ENCODE results near the gene SARDH. TPM values are rescaled to one million over a fixed set of nuclear protein-coding genes. Genes with fewer than 3 reads are reported as not detected.

SARDH gene
- total and polyA plus RNA-seq, 9 of the 15 experiments (the other 6 are each of a cell fraction or from before 2014, with no cell fraction given) = 0.14 TPM; not detected in 8

DNA sequence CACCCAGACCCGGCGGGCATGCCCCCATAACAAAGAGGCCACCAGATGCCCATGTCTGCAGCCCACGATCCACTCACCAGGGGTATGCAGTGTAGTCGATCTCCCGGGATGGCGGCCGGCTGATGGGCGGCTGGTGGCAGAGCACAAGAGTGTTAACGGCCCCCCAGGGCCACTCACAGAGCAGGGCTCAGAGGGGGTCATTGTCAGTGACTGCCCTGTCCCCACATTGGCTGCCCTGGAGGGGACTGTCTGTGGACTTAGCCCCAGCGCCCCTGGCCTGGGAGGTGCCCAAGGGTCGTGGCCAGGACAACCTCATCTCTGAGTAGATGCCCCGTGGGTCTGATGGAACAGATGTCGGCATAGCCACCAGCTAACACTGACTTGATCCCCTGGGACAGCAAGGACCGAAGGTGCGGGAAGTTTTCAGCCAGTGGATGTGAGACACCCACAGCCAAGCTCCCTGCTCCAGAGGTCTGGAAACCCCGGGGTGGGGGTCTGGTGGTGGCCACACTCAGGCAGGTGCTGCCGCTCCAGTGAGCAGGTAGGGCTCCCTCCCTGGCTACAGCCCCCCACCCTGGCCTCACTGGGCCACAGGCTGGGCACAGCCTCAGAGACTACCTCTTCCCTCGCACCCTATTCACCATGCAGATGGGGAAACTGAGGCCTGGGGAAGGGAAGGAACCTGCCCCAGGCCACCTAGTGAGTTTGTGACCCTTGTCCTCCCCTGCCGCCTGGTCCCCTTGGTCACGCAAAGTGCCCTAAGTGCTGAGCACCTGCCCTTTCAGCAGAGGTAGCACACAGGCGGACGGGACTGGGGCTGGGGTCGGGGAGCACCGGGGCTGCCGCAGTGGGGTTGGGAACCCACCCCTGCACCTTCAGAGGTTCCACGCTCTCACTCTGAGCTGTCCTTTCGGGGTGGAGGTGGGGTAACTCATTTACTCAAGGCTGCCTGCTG is 38.1 kb upstream of the SARDH start (continued):
- no peak for TF ChIP-seq TCF7L2 (IDR thresholded peaks at IDR 0.05; ENCODE audit: low read depth, low read length)
- no peak for TF ChIP-seq ZNF197 (CRISPR knock-in tag; IDR thresholded peaks at IDR 0.05; ENCODE audit: low read depth)
- no peak for TF ChIP-seq ZNF764 (CRISPR knock-in tag; IDR thresholded peaks at IDR 0.05; ENCODE audit: low read depth)

DNA sequence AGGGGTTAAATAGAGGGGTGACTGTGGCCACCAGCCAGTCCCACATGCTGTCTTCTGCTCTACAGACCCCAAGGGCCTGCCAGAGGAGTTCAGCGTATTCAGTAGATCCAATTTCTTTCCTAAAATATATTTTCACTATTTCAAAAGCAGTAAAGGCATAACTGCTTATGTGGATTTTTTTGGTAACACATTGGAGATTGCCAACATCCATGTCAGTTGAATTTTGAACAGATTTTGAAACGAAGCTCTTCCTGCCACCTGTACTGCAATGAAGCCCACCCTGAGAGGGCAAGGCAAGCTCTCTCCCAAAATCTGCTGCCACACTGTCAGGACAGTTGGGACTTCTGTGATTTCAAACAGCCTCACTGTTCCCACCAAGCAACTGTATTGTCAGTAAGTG is 37.1 kb upstream of the SARDH start:
- no peak overlapping the region for H3K4me3 ChIP-seq
- ChIA-PET POLR2A (no interaction called here), CTCF (ENCODE audit: low intra/inter-chr PET ratio) (no interaction called here)
- no peaks in the 10 kb centered on the region for H3K9me1 ChIP-seq (ENCODE audit: control insufficient read depth, insufficient read depth, low read length)
- H3K27me3 ChIP-seq (ENCODE audit: control insufficient read depth in 2 of 2, insufficient read depth in 2 of 2, low read length in 2 of 2) = peaks cover 3 to 43% of the 10 kb centered on the region in 2 experiments; a peak in 4 of 5 replicates
- H2AFZ ChIP-seq (ENCODE audit: low read depth, low read length) = no peak overlapping the region
- intact Hi-C loops (cut with micrococcal nuclease) = no loop called here
- no peaks in the 10 kb centered on the region for H3K79me2 ChIP-seq (ENCODE audit: control insufficient read depth, insufficient read depth, low read length)
- TF ChIP-seq HSF4 (CRISPR knock-in tag; IDR thresholded peaks at IDR 0.05; ENCODE audit: borderline replicate concordance) (no peak), ZNF668 (CRISPR knock-in tag; IDR thresholded peaks at IDR 0.05) (no peak), SNIP1 (IDR thresholded peaks at IDR 0.05; ENCODE audit: low read depth) (no peak), ZNF184 (CRISPR knock-in tag; IDR thresholded peaks at IDR 0.05) (no peak), KDM4B (IDR thresholded peaks at IDR 0.05; ENCODE audit: borderline replicate concordance in 2 of 2, low read depth in 1 of 2) (no peak), HDAC6 (IDR thresholded peaks at IDR 0.05; ENCODE audit: low read depth, low read length) (no peak)
- TF ChIP-seq, protein P1, sequence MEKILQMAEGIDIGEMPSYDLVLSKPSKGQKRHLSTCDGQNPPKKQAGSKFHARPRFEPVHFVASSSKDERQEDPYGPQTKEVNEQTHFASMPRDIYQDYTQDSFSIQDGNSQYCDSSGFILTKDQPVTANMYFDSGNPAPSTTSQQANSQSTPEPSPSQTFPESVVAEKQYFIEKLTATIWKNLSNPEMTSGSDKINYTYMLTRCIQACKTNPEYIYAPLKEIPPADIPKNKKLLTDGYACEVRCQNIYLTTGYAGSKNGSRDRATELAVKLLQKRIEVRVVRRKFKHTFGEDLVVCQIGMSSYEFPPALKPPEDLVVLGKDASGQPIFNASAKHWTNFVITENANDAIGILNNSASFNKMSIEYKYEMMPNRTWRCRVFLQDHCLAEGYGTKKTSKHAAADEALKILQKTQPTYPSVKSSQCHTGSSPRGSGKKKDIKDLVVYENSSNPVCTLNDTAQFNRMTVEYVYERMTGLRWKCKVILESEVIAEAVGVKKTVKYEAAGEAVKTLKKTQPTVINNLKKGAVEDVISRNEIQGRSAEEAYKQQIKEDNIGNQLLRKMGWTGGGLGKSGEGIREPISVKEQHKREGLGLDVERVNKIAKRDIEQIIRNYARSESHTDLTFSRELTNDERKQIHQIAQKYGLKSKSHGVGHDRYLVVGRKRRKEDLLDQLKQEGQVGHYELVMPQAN (IDR thresholded peaks at IDR 0.05; ENCODE audit: borderline replicate concordance) = no peak
- TF ChIP-seq, protein P2, sequence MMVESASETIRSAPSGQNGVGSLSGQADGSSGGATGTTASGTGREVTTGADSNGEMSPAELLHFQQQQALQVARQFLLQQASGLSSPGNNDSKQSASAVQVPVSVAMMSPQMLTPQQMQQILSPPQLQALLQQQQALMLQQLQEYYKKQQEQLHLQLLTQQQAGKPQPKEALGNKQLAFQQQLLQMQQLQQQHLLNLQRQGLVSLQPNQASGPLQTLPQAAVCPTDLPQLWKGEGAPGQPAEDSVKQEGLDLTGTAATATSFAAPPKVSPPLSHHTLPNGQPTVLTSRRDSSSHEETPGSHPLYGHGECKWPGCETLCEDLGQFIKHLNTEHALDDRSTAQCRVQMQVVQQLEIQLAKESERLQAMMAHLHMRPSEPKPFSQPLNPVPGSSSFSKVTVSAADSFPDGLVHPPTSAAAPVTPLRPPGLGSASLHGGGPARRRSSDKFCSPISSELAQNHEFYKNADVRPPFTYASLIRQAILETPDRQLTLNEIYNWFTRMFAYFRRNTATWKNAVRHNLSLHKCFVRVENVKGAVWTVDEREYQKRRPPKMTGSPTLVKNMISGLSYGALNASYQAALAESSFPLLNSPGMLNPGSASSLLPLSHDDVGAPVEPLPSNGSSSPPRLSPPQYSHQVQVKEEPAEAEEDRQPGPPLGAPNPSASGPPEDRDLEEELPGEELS (CRISPR knock-in tag; IDR thresholded peaks at IDR 0.05; ENCODE audit: borderline replicate concordance) = no peak
- WGBS (ENCODE audit: insufficient coverage, low coverage, missing lambda C conversion rate) = 4% methylated on average over 2 of the region's 2 CpGs
- H4K20me1 ChIP-seq (replicated peaks; ENCODE audit: control insufficient read depth, insufficient read depth, low read length) = no peaks in the 10 kb centered on the region
- H3K27ac ChIP-seq (ENCODE audit: extremely low read depth, low read depth, low read length) = no peak overlapping the region
- H3K36me3 ChIP-seq (ENCODE audit: control insufficient read depth, insufficient read depth, low read length) = no peaks in the 10 kb centered on the region
- no peaks in the 10 kb centered on the region for H3K4me1 ChIP-seq (replicated peaks in 1 of 2; ENCODE audit: control insufficient read depth in 2 of 2, insufficient read depth in 2 of 2, low read length in 2 of 2)
- ATAC-seq (no peak), FAIRE-seq (no peak), DNase-seq (ENCODE audit: extremely low read depth in 1 of 4, low spot score in 3 of 4) (no peak)
- no peak overlapping the region for H3K4me2 ChIP-seq (ENCODE audit: insufficient read depth, low read length)
- no TSS peak for BruUV-seq (replicated peaks)
- H3K9ac ChIP-seq (ENCODE audit: insufficient read depth in 1 of 2, low read depth in 2 of 2, low read length in 2 of 2) = no peak overlapping the region
- peaks cover 7% of the 10 kb centered on the region for H3K9me3 ChIP-seq (replicated peaks; ENCODE audit: control insufficient read depth, insufficient read depth, low read depth, low read length)
- in situ Hi-C loops (cut with MboI) = no loop called here
